ENCODE measurements around the gene BIN1. TPM values are rescaled to one million over a fixed set of nuclear protein-coding genes. Genes with fewer than 3 reads are reported as not detected.

BIN1 gene
- 94.0 TPM for polyA plus RNA-seq (2013, experiment 1 of 2; ENCODE audit: insufficient read length)
- polyA plus RNA-seq (2013, experiment 2 of 2; ENCODE audit: insufficient read length) = 87.4 TPM

DNA sequence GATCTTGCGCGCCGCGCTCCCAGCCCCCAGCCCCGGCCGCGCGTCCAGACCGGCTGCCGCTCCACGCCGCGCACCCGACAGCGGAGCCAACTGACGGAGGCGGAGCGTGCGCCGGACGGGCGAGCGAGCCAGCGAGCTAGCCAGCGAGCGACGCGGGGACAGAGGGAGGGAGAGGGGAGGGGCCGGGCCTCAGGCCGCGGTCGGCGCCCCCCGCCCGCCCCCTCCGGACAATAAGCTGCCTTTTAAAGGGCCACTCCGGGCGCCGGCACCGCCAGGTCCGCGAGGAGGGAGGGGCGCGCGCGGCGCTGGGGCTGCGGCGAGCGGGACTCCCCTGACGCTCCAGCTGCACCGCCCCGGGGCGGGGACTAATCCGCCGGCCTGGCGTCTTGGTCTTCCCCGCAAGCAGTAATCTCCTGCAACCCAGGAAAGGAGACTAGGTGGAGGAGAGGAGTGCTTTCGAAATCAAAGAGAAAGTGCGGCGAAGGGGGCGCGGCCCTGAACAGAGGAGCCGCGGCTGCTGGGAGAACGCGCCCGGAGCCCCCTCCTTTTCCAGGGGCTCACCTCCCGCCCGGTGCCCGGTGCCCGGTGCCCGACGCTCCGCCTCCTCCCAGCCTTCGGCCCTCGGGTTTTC is at the start of gene BIN1:
Gene BIN1 (minus strand): TSS at position 164 of the 631 bp plus-strand sequence. CDS start 211 bp downstream, outside the sequence.
- peak; percentile 86 for DNase-seq

DNA sequence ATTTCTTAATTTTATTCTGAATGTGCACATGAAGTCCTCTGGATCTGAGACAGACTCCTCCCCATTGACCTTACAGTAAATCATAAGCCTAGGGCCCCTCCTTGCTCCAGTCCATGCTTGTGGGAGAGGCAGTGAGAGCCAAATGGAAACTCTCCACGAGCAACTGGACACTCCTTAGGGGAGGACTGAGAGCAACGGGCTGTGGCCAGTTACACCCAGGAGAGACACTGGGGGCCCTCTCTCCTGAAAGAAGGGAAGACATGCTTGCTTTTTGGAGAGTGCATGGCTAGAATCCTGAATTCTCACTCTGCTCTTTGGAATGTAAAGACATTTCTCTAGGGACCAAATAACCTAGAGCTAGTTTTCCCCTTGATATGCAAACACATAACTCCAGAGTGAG is 49.0 kb upstream of the BIN1 start:
- peak; percentile 62 for DNase-seq

GRCh38 chr2:127155028-127155581 is 48.2 kb upstream of the BIN1 start:
- DNase-seq = peak; percentile 92

DNA sequence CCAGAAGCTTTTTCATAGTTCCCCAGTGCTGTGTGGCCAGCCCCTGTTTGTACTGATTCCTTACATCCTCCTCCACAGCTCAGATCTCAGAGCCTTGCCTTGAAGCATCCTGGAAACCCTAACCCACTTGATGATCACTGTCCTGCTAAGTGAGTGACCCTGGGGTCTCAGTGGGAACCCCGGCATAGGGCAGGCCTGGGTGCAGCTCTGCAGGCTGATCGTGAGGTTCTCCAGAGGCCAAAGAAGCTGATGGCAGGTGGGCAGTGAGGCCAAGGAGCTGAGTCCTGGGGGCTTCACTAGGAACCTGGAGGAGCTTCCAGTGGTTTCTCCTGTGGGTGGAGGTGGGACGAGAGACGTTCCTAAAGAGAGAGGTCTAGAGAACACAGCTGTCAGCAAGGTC is 47.4 kb upstream of the BIN1 start:
- DNase-seq = no peak

DNA sequence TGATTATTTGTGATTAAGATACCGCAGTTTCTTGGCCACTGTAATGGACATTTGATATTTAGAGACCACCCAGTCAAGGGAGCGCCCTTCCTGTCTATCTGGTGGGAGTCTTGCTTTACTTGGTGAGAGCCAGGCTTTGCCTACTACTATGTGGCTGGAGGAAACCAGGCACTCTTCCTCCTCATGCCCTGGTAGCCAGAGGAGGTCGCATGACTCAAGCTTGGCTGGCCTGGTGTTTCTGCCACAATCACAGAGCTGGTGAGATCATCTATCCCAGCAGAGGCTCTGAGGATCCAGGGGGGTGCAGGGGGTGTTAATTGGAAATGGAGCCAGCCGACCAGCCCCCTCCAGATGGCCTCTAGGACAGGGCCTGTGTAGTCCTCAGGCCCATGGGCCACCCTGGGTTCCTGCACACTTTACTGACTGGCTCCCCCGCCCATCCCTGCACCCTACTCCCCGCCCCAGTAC is 46.8 kb upstream of the BIN1 start:
- peak; percentile 84 for DNase-seq

- DNase-seq = no peak
Observed at GRCh38 chr2:127150996-127151395, 44.0 kb upstream of the BIN1 start.

DNA sequence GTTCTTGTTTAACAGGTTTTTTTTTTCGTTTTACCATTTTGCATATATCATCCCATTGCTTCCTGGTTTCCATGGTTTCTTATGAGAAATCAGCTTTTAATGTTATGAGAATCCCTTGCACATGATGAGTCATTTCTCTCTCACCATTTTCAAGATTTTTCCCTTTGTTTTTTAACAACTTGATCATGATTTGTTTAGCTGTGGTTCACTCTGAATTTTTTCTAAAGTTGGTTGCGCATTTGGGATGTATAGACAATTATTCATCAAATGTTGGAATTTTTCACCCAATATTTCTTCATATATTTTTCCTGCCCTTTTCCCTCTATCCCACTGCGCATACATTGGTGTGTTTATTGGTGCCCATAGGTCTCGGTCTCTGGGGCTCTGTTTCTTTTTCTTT is 42.4 kb upstream of the BIN1 start:
- peak; percentile 98 for DNase-seq

- DNase-seq = peak; percentile 70
Observed at GRCh38 chr2:127146820-127147502, 40.0 kb upstream of the BIN1 start.

DNA sequence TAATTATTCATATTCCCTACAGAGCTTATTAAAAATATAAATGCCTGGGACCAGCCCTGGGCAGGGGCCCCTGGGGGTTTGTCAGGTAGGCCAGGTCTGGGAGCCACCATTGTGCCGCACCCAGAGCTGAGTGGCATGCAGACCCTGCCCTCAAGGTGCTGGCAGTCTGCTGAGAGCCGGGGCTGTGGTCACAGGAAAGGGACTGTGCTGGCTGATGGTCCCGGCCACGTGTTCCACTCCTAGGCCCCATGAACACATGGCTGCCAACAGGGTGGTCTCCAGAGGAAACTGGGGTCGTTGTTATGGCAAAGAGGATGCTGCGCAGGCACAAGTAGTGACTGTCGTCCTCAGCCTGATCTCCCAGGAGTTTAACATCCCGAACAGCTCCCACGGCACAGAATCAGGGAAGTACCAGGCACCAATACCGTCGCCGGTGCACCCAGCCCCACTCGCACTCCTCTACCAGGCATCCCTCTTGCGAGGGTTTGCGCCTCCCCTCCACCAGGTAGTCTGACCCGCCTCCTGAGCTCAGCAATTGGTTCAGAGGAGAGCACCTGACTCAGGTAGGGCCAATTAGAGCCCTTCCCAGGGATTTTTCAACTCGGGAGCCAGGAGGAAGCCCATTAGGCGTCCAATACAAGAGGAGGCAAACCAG is 39.2 kb upstream of the BIN1 start:
- no peak for DNase-seq

DNA sequence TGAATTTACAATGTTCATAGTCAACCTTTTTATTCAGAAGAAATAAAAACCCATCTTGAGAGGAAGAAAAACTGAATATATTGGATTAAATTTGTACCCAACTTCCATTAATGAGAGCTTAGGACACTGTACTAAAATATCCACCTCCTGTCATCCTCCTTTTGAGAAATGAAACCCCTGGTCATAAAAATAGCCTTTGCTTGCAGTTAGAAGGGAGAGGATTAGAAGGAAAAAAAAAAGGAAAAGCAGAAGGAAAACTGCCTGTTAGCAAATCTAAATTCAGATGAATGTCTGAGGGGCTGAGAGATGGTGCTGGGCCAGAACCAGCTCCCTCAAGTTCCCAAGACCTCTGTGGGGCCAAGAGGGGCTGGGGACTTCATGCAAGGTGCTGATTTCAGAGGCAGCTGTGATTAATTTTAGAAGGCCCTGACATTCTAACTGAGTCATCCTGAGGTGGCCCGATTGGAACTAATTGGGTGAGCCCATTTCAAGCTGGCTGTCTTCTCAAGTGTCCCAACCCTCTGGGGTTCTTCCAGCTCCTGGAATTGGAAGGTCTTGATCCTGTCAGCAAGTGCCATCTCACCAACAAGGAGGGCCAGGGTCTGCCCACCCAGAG is 38.4 kb upstream of the BIN1 start:
- peak; percentile 68 for DNase-seq

DNA sequence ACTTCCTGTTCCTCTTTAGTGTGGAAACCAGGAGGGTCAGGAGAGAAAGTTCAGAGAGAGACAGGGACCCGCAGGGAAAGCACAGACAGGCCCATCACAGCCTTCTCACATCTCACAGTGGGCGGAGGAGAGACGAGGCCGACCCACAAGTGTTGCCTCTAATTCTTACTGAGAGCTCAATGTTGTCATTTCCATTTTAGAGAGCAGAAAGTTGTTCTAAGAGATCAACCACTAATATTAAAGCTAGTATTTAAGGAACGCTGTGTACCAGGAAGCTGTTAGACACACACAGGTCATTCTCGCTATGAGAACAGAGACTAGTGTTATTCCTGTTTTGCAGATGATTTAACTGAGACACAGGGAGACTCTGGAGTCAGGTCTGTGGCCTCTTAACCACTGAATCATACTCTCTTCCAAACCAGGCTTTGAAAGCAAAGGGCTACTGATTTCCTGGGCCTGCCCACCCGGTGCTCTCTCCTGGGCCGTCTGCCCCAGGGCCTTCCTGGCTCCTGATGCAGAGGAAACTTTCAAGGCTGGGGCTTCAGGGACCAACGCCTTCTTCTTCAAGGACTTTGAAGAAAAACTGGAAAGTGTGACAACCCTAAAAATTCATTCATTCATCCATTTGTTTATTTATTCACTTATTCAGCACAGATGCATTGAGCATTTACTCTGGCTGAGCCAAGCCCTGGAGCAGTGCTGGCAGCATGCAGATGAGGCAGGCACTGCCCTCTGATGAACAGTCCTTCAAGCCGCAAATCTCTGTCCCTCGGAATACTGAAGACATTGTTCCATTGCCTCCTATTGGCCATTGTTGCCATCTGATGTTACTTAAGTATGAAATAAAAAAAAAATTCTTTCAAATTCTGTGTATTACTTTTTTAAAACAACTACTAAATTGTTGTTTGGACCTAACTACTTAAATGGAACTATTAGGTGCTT is 37.2 kb upstream of the BIN1 start:
- DNase-seq = no peak

DNA sequence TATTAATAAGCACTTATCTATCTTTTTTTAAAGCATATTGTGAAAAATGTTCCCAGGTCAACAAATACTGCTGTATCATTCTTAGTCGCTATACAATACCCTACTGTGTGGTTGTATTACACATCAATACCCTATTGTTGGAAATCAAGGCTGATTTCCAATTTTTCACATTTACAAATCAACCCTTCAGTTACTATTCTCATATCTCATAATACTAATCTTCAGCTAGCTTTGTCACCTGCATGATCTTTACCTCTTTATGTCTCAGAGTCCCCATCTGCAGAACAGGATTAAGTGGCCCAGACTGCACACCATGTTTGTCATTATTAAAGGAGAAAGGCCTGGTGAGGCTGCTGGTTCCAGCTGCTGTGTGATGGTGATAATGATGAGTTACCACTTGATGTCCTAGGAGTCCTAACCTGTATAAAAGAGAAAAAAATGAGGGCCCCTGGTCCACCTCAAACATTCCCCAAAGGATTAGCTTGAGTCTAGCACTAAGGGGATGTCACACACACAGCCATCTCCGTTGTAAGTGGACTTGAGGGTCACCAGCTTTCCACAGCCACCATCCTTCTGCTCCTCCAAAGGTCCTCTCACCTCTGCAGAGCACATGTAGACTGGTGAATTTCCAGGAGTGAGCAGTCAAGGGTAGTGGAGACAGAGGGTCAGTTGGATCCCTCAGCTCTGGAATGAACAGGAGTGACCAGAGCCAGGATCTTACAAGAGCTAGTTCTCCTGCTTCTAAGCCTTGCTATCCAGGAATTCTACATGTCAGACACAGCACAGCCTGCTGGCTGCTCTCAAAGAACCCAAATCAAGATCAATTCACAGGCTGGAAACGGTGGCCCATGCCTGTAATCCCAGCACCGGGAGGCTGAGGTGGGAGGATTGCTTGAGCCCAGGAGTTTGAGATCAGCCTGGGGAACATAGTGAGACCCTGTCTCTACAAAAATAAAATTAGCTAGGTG is 36.0 kb upstream of the BIN1 start:
- no peak for DNase-seq

DNA sequence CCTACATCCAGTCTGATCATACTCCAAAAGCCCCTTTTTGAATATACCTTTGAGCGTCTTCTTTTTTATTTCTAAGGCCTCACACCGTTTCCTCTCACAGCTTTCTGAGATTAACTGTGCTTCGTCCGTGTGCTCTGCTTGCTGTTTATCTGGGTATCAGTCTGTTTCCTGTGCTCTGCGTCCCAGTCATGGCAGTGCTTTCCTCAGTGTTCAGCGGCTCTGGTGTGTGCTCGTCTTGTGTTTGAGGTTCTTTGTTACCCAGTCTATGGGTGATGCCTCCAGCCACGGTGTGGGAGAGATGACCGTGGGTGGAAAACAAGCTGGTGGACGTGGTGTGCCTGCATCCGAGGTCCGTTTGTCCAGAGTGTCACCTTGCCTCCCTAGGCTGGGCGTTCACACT is 33.6 kb upstream of the BIN1 start:
- DNase-seq = no peak

GRCh38 chr2:127139766-127140165 is 32.8 kb upstream of the BIN1 start:
- DNase-seq = no peak

DNA sequence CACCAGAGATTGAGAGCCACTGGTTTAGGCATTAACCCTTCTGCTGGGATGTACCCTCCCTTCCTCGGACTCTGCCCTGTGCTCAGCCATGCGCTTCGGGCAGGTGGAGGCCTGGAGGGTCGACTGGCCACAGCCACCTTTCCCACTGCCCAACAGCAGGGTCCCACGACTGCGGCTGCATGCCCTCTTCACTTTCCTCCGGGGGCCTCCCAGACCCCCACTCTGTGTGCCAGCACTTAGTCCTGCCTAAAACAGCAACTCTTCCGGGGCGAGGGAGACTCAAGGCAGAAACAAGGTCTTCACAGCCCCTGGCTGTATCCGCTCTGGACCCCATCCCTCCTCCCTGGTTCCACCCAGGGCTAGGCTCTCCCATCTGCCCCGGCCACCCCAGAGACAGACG is 31.3 kb upstream of the BIN1 start:
- DNase-seq = no peak

DNA sequence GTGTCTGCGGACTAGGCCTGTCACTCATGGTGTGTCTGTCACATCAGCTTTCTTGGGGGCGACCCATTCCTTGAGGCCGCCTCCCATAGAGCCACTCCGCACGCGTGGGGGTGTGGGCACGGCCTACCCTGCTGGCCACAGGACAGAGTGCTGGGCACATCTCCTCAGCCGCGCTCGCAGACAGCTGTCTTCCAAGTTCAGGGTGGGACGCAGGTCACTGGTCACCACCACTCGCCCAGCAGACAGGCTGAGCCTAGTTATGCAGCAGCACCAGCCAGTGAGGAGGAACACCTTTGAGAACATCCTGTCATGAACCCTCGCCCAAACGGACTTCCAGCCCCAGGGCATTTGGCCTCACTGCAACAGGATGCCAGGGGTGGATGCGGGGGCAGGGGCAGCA is 30.8 kb upstream of the BIN1 start:
- DNase-seq = no peak

GRCh38 chr2:127137225-127137624 is 30.3 kb upstream of the BIN1 start:
- no peak for DNase-seq

DNA sequence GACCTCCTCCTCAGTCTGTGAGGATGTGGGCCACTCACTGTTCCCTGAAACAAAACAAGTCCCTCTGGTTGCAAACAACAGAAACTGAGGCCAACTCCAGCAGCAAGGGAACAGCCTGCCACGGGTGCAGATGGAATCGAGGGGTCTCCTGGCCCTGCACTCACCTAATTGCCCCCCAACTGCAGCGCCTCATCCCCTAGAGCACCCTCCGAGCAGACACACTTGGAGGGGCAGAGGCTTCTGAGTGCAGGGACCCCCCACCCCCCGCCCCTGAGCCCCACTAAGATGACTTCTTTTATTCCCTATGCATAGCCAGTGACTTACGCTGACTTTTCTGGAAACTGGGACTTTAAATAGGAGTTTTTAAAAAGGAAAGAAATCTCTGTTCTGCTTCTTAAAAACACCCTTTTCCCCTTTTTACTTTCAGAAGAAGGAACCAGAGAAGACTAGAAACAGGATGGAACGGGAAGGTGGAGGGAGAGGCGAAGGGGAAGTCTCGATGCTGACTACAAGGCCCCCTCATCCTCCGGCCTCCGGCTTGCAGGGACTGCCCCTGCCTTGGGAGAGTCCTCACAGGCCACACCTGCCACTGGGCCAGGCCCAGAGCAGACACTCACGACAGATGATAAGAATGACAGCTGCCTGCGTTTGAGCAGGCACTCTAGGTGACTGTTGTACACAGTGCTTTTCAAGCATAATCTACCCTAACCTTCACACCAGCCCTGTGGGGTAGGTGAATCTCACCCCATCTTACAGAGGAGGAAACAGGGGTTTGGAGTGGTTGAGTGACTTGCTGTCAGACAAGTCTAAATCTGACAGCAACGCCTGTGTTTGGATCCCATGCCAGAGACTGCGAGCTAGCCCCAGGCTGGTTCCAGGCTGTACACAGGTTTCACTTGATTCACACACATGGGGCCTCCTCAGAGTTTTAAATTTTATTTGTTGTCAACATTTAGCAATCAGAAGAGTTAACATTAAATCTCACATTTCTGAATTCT is 28.2 kb upstream of the BIN1 start:
- DNase-seq = no peak

GRCh38 chr2:127134235-127134634 is 27.3 kb upstream of the BIN1 start:
- no peak for DNase-seq
